HG02943 (cell line): ENCODE results near the gene PDE6B.
"Not testable (repeated sequence)": the region's sequence is repeated elsewhere in the genome, so short reads cannot be mapped to it uniquely, and the experiment has no call there.

ENCODE experiments used
- ATAC-seq: cut with Tn5 transposase; IDR thresholded peaks from one replicate; pipeline ENCODE4 v1.9.1; 2021; ENCODE audit warnings: mild to moderate bottlenecking, low read depth, moderate library complexity; ENCODE audit not compliant: unreplicated experiment

PDE6B gene

GRCh38 chr4:634599-634985 lies 9.2 kb downstream of the PDE6B start:
- no peak for ATAC-seq

- not testable (repeated sequence) for ATAC-seq
Measured at GRCh38 chr4:635066-635835, 9.9 kb downstream of the PDE6B start.

- no peak for ATAC-seq
Measured at GRCh38 chr4:635851-636627, 10.7 kb downstream of the PDE6B start.

- ATAC-seq = no peak
Measured at GRCh38 chr4:636628-637159, 11.3 kb downstream of the PDE6B start.

GRCh38 chr4:637536-638280 lies 12.3 kb downstream of the PDE6B start:
- ATAC-seq = no peak

GRCh38 chr4:642366-642765 lies 17.0 kb downstream of the PDE6B start:
- ATAC-seq = not testable (repeated sequence)

GRCh38 chr4:646460-646859 lies 21.1 kb downstream of the PDE6B start:
- ATAC-seq = no peak

- no peak for ATAC-seq
Measured at GRCh38 chr4:647481-647880, 22.1 kb downstream of the PDE6B start.

GRCh38 chr4:648579-649292 lies 23.4 kb downstream of the PDE6B start:
- ATAC-seq = no peak

- no peak for ATAC-seq
Measured at GRCh38 chr4:649293-649625, 23.9 kb downstream of the PDE6B start.

- no peak for ATAC-seq
Measured at GRCh38 chr4:649751-650310, 24.5 kb downstream of the PDE6B start.

GRCh38 chr4:650461-650860 lies 25.1 kb downstream of the PDE6B start:
- ATAC-seq = no peak

GRCh38 chr4:650951-651883 lies 25.8 kb downstream of the PDE6B start:
- no peak for ATAC-seq

GRCh38 chr4:651884-652642 lies 26.7 kb downstream of the PDE6B start:
- ATAC-seq = no peak

GRCh38 chr4:653080-653821 lies 27.9 kb downstream of the PDE6B start:
- ATAC-seq = no peak

- ATAC-seq = no peak
Measured at GRCh38 chr4:653831-654502, 28.6 kb downstream of the PDE6B start.

- ATAC-seq = no peak
Measured at GRCh38 chr4:654503-654845, 29.1 kb downstream of the PDE6B start.
